Vagina (tissue), 2 donors: Measurements from ENCODE around the gene CALHM4.

ENCODE experiments used
- CTCF ChIP-seq, 3 experiments: fragments of 450-650 bp in 2 of 3; fragments of 200-600 bp in 1 of 3; sonication (generic) in 1 of 3; IDR thresholded peaks; one replicate each; pipeline ENCODE4 v1.5.1; 2017 to 2019; ENCODE audit warnings: antibody characterized with exemption in 3 of 3, mild to moderate bottlenecking in 2 of 3, moderate library complexity in 2 of 3
- POLR2AphosphoS5 ChIP-seq, 2 donors: sonication (generic); formaldehyde crosslinking; IDR thresholded peaks; one replicate each; pipeline ENCODE4 v1.9.0; 2017; ENCODE audit warnings: antibody characterized with exemption in 2 of 2, mild to moderate bottlenecking in 2 of 2, low read depth in 1 of 2; ENCODE audit not compliant: insufficient read depth in 1 of 2

GRCh38 chr6:116561377-116562018 is 7.9 kb downstream of the CALHM4 start:
- TF ChIP-seq CTCF (IDR thresholded peaks at IDR 0.05) (peak; percentile 80 to 86 (median 86)), POLR2AphosphoS5 (IDR thresholded peaks at IDR 0.05; ENCODE audit: insufficient read depth in 1 of 2, low read depth in 1 of 2) (no peak)
